K562 (cell line): ENCODE results near the gene ZCCHC4. TPM values are rescaled to one million over a fixed set of nuclear protein-coding genes. Genes with fewer than 3 reads are reported as not detected.

Source experiments
- CBX1 ChIP-seq: sonication (generic); IDR thresholded peaks from 2 replicates; pipeline ENCODE4 v1.6.1; 2016; ENCODE audit warnings: antibody characterized with exemption, low read depth, mild to moderate bottlenecking
- HLTF ChIP-seq: fragments of 450-650 bp; IDR thresholded peaks from 2 replicates; pipeline ENCODE4 v1.6.1; 2016
- MBD2 ChIP-seq: sonication (generic); IDR thresholded peaks from 2 replicates; pipeline ENCODE4 v1.6.1; 2016; ENCODE audit warnings: low read depth, borderline replicate concordance
- OTX1 ChIP-seq: fragments of 450-650 bp; formaldehyde crosslinking; IDR thresholded peaks from 2 replicates; pipeline ENCODE4 v1.4.0; 2022; ENCODE audit warnings: mild to moderate bottlenecking
- RBM14 ChIP-seq: fragments of 200-400 bp; formaldehyde crosslinking; IDR thresholded peaks from 2 replicates; pipeline ENCODE4 v1.6.1; 2018; ENCODE audit warnings: low read depth, mild to moderate bottlenecking, low read length, moderate library complexity, borderline replicate concordance; ENCODE audit not compliant: insufficient read depth
- SMARCA5 ChIP-seq: fragments of 450-650 bp; IDR thresholded peaks from 2 replicates; pipeline ENCODE4 v1.6.1; 2016
- U2AF2 ChIP-seq: fragments of 200-400 bp; formaldehyde crosslinking; optimal IDR thresholded peaks from 2 replicates; pipeline ENCODE3; 2017; ENCODE audit warnings: low read depth, mild to moderate bottlenecking, low read length
- ZNF354B ChIP-seq: fragments of 250-450 bp; sonication (Bioruptor Pico); IDR thresholded peaks from 2 replicates; pipeline ENCODE4 v1.4.0; 2020
- polyA plus RNA-seq, 8 experiments: library from polyadenylated mRNA; depleted of rRNA in 4 of 8; stranded (reverse) in 5 of 8; unstranded in 3 of 8; fragments of >200 nt; fragmentation: Nextera tagmentation in 2 of 8; fragmentation: Illumina TruSeq in 1 of 8; extraction: Ambion mirVana in 2 of 8; extraction: Trizol in 1 of 8; gene quantifications; 2 replicates each; pipeline versions ENCODE4 v1.2.1 to v1.2.3, GENCODE V29; 2011 to 2014; ENCODE audit warnings: inconsistent platforms in 1 of 8, missing spikeins in 1 of 8
- total RNA-seq, 7 experiments: library from RNA; depleted of rRNA in 6 of 7; stranded (reverse); fragments of >200 nt in 6 of 7; fragmentation: Illumina TruSeq in 2 of 7; extraction: Trizol in 2 of 7; gene quantifications; 2 replicates each; pipeline versions ENCODE4 v1.2.1 to v1.2.3, GENCODE V29; 2011 to 2021; ENCODE audit warnings: low replicate concordance in 1 of 7
- TF ChIP-seq, protein P1 (sequence below), 2 experiments: fragments of 450-650 bp; formaldehyde crosslinking in 1 of 2; IDR thresholded peaks; 2 replicates each; pipeline versions ENCODE4 v1.4.0 to v1.6.1; 2014 to 2020; ENCODE audit warnings: mild to moderate bottlenecking in 2 of 2, borderline replicate concordance in 1 of 2, low read depth in 1 of 2

The ZCCHC4 gene
- total and polyA plus RNA-seq, 9 of the 15 experiments (the other 6 are each of a cell fraction or from before 2014, with no cell fraction given), result 5.3 to 26.1 (median 15.2) TPM

GRCh38 chr4:25376754-25377571 is 64.4 kb downstream of the ZCCHC4 start, which contains the start of gene ANAPC4 (continued):
- TF ChIP-seq OTX1 (CRISPR knock-in tag), result no peak
- no peak for TF ChIP-seq HLTF
- TF ChIP-seq, protein P1, sequence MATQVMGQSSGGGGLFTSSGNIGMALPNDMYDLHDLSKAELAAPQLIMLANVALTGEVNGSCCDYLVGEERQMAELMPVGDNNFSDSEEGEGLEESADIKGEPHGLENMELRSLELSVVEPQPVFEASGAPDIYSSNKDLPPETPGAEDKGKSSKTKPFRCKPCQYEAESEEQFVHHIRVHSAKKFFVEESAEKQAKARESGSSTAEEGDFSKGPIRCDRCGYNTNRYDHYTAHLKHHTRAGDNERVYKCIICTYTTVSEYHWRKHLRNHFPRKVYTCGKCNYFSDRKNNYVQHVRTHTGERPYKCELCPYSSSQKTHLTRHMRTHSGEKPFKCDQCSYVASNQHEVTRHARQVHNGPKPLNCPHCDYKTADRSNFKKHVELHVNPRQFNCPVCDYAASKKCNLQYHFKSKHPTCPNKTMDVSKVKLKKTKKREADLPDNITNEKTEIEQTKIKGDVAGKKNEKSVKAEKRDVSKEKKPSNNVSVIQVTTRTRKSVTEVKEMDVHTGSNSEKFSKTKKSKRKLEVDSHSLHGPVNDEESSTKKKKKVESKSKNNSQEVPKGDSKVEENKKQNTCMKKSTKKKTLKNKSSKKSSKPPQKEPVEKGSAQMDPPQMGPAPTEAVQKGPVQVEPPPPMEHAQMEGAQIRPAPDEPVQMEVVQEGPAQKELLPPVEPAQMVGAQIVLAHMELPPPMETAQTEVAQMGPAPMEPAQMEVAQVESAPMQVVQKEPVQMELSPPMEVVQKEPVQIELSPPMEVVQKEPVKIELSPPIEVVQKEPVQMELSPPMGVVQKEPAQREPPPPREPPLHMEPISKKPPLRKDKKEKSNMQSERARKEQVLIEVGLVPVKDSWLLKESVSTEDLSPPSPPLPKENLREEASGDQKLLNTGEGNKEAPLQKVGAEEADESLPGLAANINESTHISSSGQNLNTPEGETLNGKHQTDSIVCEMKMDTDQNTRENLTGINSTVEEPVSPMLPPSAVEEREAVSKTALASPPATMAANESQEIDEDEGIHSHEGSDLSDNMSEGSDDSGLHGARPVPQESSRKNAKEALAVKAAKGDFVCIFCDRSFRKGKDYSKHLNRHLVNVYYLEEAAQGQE (IDR thresholded peaks at IDR 0.05; ENCODE audit: borderline replicate concordance), result no peak
- TF ChIP-seq, protein P1 (CRISPR knock-in tag; IDR thresholded peaks at IDR 0.05; ENCODE audit: low read depth), result no peak
- TF ChIP-seq U2AF2, result no peak
- no peak for TF ChIP-seq SMARCA5
- no peak for TF ChIP-seq RBM14
- TF ChIP-seq ZNF354B (CRISPR knock-in tag), result no peak
- TF ChIP-seq MBD2, result 0 out of 2 replicates have a peak, but pooled peaks have one; percentile 10
- TF ChIP-seq CBX1, result no peak
